ENCODE results near the gene KIF3A.

DNA sequence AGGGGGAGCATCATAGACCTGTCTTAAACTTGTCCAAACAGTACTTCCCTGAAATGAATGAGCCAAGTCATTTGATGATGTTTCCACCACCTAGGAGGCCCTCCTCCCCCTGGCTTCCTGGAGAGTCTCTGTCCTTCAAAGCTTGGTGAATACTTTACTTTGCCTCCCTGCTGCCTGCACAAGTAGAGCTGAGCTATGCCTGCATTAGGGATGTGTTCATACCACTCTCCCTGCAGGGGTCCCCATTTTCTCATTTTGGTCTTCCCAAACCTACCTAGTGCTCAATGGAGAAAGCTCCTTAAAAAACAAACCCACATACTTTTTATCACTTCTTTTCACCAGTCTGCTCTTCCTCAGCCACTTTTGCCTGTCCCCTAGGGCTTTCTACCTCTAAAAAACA, 17.6 kb upstream of the KIF3A start:
- TF ChIP-seq POLR2A (IDR thresholded peaks at IDR 0.05), result no peak
- TF ChIP-seq, protein P1, sequence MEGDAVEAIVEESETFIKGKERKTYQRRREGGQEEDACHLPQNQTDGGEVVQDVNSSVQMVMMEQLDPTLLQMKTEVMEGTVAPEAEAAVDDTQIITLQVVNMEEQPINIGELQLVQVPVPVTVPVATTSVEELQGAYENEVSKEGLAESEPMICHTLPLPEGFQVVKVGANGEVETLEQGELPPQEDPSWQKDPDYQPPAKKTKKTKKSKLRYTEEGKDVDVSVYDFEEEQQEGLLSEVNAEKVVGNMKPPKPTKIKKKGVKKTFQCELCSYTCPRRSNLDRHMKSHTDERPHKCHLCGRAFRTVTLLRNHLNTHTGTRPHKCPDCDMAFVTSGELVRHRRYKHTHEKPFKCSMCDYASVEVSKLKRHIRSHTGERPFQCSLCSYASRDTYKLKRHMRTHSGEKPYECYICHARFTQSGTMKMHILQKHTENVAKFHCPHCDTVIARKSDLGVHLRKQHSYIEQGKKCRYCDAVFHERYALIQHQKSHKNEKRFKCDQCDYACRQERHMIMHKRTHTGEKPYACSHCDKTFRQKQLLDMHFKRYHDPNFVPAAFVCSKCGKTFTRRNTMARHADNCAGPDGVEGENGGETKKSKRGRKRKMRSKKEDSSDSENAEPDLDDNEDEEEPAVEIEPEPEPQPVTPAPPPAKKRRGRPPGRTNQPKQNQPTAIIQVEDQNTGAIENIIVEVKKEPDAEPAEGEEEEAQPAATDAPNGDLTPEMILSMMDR (IDR thresholded peaks at IDR 0.05), result no peak

All from testis (tissue), 2 donors.